ENCODE measurements around the gene CA11. TPM values are rescaled to one million over a fixed set of nuclear protein-coding genes. Genes with fewer than 3 reads are reported as not detected.
A peak's percentile ranks its signal among the peaks of the same experiment; 100 is the strongest.

CA11 gene
- total RNA-seq, 2 donors from 2014 or later, result 3.0 to 4.6 TPM

GRCh38 chr19:48639483-48640375, 6.3 kb downstream of the CA11 start:
- no peak for DNase-seq (ENCODE audit: low spot score)
- H3K27me3 ChIP-seq (replicated peaks; ENCODE audit: insufficient read depth), result no peaks in the 10 kb centered on the region
- H3K9me3 ChIP-seq, result no peaks in the 10 kb centered on the region
- H3K4me1 ChIP-seq (ENCODE audit: control insufficient read depth in 1 of 2, low read depth in 2 of 2), result peaks cover 13 to 32% of the 10 kb centered on the region in 2 donors
- no peak overlapping the region for H3K27ac ChIP-seq
- no peak overlapping the region for H3K4me3 ChIP-seq
- no peak for ATAC-seq (ENCODE audit: insufficient number of reproducible peaks, low FRiP score, low read depth)
- TF ChIP-seq CTCF (IDR thresholded peaks at IDR 0.05), result no peak
- H3K36me3 ChIP-seq, result no peaks in the 10 kb centered on the region

- Histone ChIP-seq H3K27me3 (replicated peaks; ENCODE audit: insufficient read depth) (no peaks in the 10 kb centered on the region), H3K4me1 (ENCODE audit: control insufficient read depth in 1 of 2, low read depth in 2 of 2) (peaks cover 19 to 33% of the 10 kb centered on the region in 2 donors), H3K4me3 (peak overlapping the region; percentile 90), H3K36me3 (no peaks in the 10 kb centered on the region), H3K9me3 (no peaks in the 10 kb centered on the region), H3K27ac (peak overlapping the region; percentile 97 to 98)
- DNase-seq (ENCODE audit: low spot score) (no peak), ATAC-seq (ENCODE audit: insufficient number of reproducible peaks, low FRiP score, low read depth) (no peak)
- no peak for TF ChIP-seq CTCF (IDR thresholded peaks at IDR 0.05)
Measured at GRCh38 chr19:48638831-48639381, 7.1 kb downstream of the CA11 start.

GRCh38 chr19:48637948-48638830, 7.8 kb downstream of the CA11 start:
- TF ChIP-seq CTCF (IDR thresholded peaks at IDR 0.05), result no peak
- DNase-seq (ENCODE audit: low spot score), result no peak
- Histone ChIP-seq H3K27me3 (replicated peaks; ENCODE audit: insufficient read depth) (no peaks in the 10 kb centered on the region), H3K27ac (peak overlapping the region; percentile 97 to 98), H3K36me3 (no peaks in the 10 kb centered on the region), H3K9me3 (no peaks in the 10 kb centered on the region), H3K4me3 (peak overlapping the region; percentile 90), H3K4me1 (ENCODE audit: control insufficient read depth in 1 of 2, low read depth in 2 of 2) (peaks cover 26 to 40% of the 10 kb centered on the region in 2 donors)
- ATAC-seq (ENCODE audit: insufficient number of reproducible peaks, low FRiP score, low read depth), result peak; percentile 76

- ATAC-seq (ENCODE audit: insufficient number of reproducible peaks, low FRiP score, low read depth), result peak; percentile 61
- Histone ChIP-seq H3K27ac (peak overlapping the region; percentile 97 to 98), H3K27me3 (replicated peaks; ENCODE audit: insufficient read depth) (no peaks in the 10 kb centered on the region), H3K9me3 (no peaks in the 10 kb centered on the region), H3K4me1 (ENCODE audit: control insufficient read depth in 1 of 2, low read depth in 2 of 2) (peaks cover 26 to 45% of the 10 kb centered on the region in 2 donors), H3K36me3 (no peaks in the 10 kb centered on the region), H3K4me3 (peak overlapping the region; percentile 90)
- no peak for TF ChIP-seq CTCF (IDR thresholded peaks at IDR 0.05)
- peak; percentile 99 for DNase-seq (ENCODE audit: low spot score)
Measured at GRCh38 chr19:48637449-48637947, 8.5 kb downstream of the CA11 start.

Data from thoracic aorta (tissue), 2 donors.